Endothelial cell of umbilical vein (primary cell): ENCODE data around the gene SIN3B.

Source experiments
- JUN ChIP-seq: IDR thresholded peaks from 2 replicates; pipeline ENCODE4 v1.6.1; 2011; ENCODE audit warnings: borderline replicate concordance, low read depth; ENCODE audit not compliant: insufficient read length, insufficient read depth
- TF ChIP-seq, protein P1 (sequence below), 2 donors: IDR thresholded peaks; 1 replicate in 1 of 2; 2 replicates in 1 of 2; pipeline ENCODE4 v1.5.1; 2011; ENCODE audit warnings: low read length in 2 of 2, mild to moderate bottlenecking in 2 of 2, moderate library complexity in 2 of 2, control low read depth in 1 of 2, inconsistent platforms in 1 of 2, low read depth in 1 of 2; ENCODE audit not compliant: insufficient read depth in 1 of 2; ENCODE audit errors: extremely low read depth in 1 of 2

GRCh38 chr19:16788479-16788878, 40.7 kb upstream of the SIN3B start:
- TF ChIP-seq, protein P1, sequence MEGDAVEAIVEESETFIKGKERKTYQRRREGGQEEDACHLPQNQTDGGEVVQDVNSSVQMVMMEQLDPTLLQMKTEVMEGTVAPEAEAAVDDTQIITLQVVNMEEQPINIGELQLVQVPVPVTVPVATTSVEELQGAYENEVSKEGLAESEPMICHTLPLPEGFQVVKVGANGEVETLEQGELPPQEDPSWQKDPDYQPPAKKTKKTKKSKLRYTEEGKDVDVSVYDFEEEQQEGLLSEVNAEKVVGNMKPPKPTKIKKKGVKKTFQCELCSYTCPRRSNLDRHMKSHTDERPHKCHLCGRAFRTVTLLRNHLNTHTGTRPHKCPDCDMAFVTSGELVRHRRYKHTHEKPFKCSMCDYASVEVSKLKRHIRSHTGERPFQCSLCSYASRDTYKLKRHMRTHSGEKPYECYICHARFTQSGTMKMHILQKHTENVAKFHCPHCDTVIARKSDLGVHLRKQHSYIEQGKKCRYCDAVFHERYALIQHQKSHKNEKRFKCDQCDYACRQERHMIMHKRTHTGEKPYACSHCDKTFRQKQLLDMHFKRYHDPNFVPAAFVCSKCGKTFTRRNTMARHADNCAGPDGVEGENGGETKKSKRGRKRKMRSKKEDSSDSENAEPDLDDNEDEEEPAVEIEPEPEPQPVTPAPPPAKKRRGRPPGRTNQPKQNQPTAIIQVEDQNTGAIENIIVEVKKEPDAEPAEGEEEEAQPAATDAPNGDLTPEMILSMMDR (IDR thresholded peaks at IDR 0.05; ENCODE audit: extremely low read depth in 1 of 2, insufficient read depth in 1 of 2, low read depth in 1 of 2, low read length in 2 of 2) = no peak
- no peak for TF ChIP-seq JUN
